B cell (primary cell): ENCODE results near the gene SNAP29.

Source experiments
- CTCF ChIP-seq: fragments of 200-600 bp; IDR thresholded peaks from one replicate; pipeline ENCODE4 v1.8.0; 2022; ENCODE audit warnings: antibody characterized with exemption, mild to moderate bottlenecking
- EZH2 ChIP-seq: IDR thresholded peaks from 2 replicates; pipeline ENCODE4 v1.6.1; 2012; ENCODE audit warnings: borderline replicate concordance, low read depth, mild to moderate bottlenecking, moderate library complexity, low read length; ENCODE audit not compliant: insufficient read depth, poor library complexity, severe bottlenecking

- TF ChIP-seq CTCF (no peak), EZH2 (no peak)
These were observed 36.6 kb upstream of the SNAP29 start for GRCh38 chr22:20822240-20822639.
